ENCODE measurements around the gene PHLPP1. TPM values are rescaled to one million over a fixed set of nuclear protein-coding genes. Genes with fewer than 3 reads are reported as not detected.

The PHLPP1 gene
- total RNA-seq, 1 experiment from 2014 or later = 14.7 TPM

GRCh38 chr18:62834715-62835114 is 119.4 kb downstream of the PHLPP1 start:
- ChIA-PET CTCF (no interaction called here), POLR2A (no interaction called here)

GRCh38 chr18:62837011-62837410 is 121.7 kb downstream of the PHLPP1 start:
- Histone ChIP-seq H3K36me3 (ENCODE audit: control insufficient read depth in 1 of 2, insufficient read depth in 2 of 2, low read length in 2 of 2) (no peaks in the 10 kb centered on the region), H3K9ac (ENCODE audit: low read length) (no peak overlapping the region), H3K27ac (ENCODE audit: low read depth, low read length) (no peak overlapping the region), H3K27me3 (ENCODE audit: insufficient read depth, low read length) (no peaks in the 10 kb centered on the region), H3K4me3 (replicated peaks in 1 of 2; ENCODE audit: low read depth in 1 of 2, low read length in 2 of 2) (no peak overlapping the region), H3K9me2 (ENCODE audit: insufficient read depth) (no peaks in the 10 kb centered on the region), H4K20me1 (ENCODE audit: insufficient read depth) (no peaks in the 10 kb centered on the region), H3K4me2 (ENCODE audit: low read length) (no peak overlapping the region), H3K4me1 (ENCODE audit: control insufficient read depth in 1 of 2, insufficient read depth in 2 of 2, low read length in 2 of 2) (peaks cover 0 to 3% of the 10 kb centered on the region in 2 experiments; a peak in 2 of 4 replicates), H3K9me3 (ENCODE audit: control insufficient read depth in 1 of 2, insufficient read depth in 1 of 2, low read depth in 1 of 2, low read length in 2 of 2) (no peaks in the 10 kb centered on the region), H3K79me2 (ENCODE audit: insufficient read depth, low read length) (no peaks in the 10 kb centered on the region; the same call in 1 of the 2 replicates), H2AFZ (ENCODE audit: low read depth, low read length, poor library complexity, severe bottlenecking) (no peak overlapping the region)
- CTCF ChIA-PET = no interaction called here
- ATAC-seq (no peak), DNase-seq (ENCODE audit: low read depth, low spot score) (no peak)
- no peak for TF ChIP-seq POLR2A (IDR thresholded peaks at IDR 0.05; ENCODE audit: borderline replicate concordance, extremely low read depth, insufficient read depth, insufficient read length)
- TF ChIP-seq CEBPB (IDR thresholded peaks at IDR 0.05; ENCODE audit: low read depth) = no peak
- TF ChIP-seq SP1 (IDR thresholded peaks at IDR 0.05; ENCODE audit: low read depth) = no peak
- no peak for TF ChIP-seq ATF3 (IDR thresholded peaks at IDR 0.05)
- TF ChIP-seq RAD21 (IDR thresholded peaks at IDR 0.05; ENCODE audit: low read depth) = no peak
- no peak for TF ChIP-seq ELF1 (IDR thresholded peaks at IDR 0.05; ENCODE audit: borderline replicate concordance, low read depth)
- TF ChIP-seq FOSL1 (IDR thresholded peaks at IDR 0.05; ENCODE audit: low read depth) = no peak
- no peak for TF ChIP-seq CTCF (IDR thresholded peaks at IDR 0.05 in 2 of 3, conservative IDR thresholded peaks at IDR 0.05 in 1 of 3; ENCODE audit: borderline replicate concordance in 1 of 3, insufficient read depth in 1 of 3, low read depth in 2 of 3, low read length in 2 of 3)
- no peak for TF ChIP-seq JUND (IDR thresholded peaks at IDR 0.05)
- intact Hi-C loops (cut with micrococcal nuclease) = no loop called here
- RAD21 ChIA-PET (ENCODE audit: low non-redundant PET in 1 of 2, low total read pairs in 2 of 2, uncharacterized antibody in 2 of 2, unreplicated experiment in 2 of 2) = no interaction called here
- BruUV-seq (replicated peaks) = no TSS peak
- POLR2A ChIA-PET = no interaction called here

More at GRCh38 chr18:62834715-62835114, 119.4 kb downstream of the PHLPP1 start:
- ATAC-seq (no peak), DNase-seq (ENCODE audit: low read depth, low spot score) (no peak)
- RAD21 ChIA-PET (ENCODE audit: low non-redundant PET in 1 of 2, low total read pairs in 2 of 2, uncharacterized antibody in 2 of 2, unreplicated experiment in 2 of 2) = no interaction called here
- Histone ChIP-seq H3K4me1 (ENCODE audit: control insufficient read depth in 1 of 2, insufficient read depth in 2 of 2, low read length in 2 of 2) (peaks cover 0 to 5% of the 10 kb centered on the region in 2 experiments; a peak in 2 of 4 replicates), H3K9ac (ENCODE audit: low read length) (no peak overlapping the region), H3K4me3 (replicated peaks in 1 of 2; ENCODE audit: low read depth in 1 of 2, low read length in 2 of 2) (no peak overlapping the region), H3K27me3 (ENCODE audit: insufficient read depth, low read length) (no peaks in the 10 kb centered on the region), H2AFZ (ENCODE audit: low read depth, low read length, poor library complexity, severe bottlenecking) (no peak overlapping the region), H3K36me3 (ENCODE audit: control insufficient read depth in 1 of 2, insufficient read depth in 2 of 2, low read length in 2 of 2) (peaks cover 0 to 3% of the 10 kb centered on the region in 2 experiments; a peak in 1 of 4 replicates), H3K79me2 (ENCODE audit: insufficient read depth, low read length) (no peaks in the 10 kb centered on the region; the same call in 1 of the 2 replicates), H4K20me1 (ENCODE audit: insufficient read depth) (no peaks in the 10 kb centered on the region), H3K27ac (ENCODE audit: low read depth, low read length) (no peak overlapping the region), H3K9me2 (ENCODE audit: insufficient read depth) (no peaks in the 10 kb centered on the region), H3K9me3 (ENCODE audit: control insufficient read depth in 1 of 2, insufficient read depth in 1 of 2, low read depth in 1 of 2, low read length in 2 of 2) (no peaks in the 10 kb centered on the region), H3K4me2 (ENCODE audit: low read length) (no peak overlapping the region)
- TF ChIP-seq ZFX (IDR thresholded peaks at IDR 0.05) (no peak), SIN3A (IDR thresholded peaks at IDR 0.05; ENCODE audit: low read depth) (no peak), MAX (IDR thresholded peaks at IDR 0.05) (no peak)
- no TSS peak for BruUV-seq (replicated peaks)
- intact Hi-C loops (cut with micrococcal nuclease) = no loop called here

Measured in HCT116 (cell line).